PC-9 (cell line): ENCODE results near the gene GNRHR.

Experiments used
- CTCF ChIP-seq: fragments of 200-600 bp; sonication (generic); conservative IDR thresholded peaks from 2 replicates; pipeline ENCODE4 v1.6.1; 2017; ENCODE audit warnings: mixed run types, antibody characterized with exemption, mild to moderate bottlenecking, moderate library complexity
- EZH2 ChIP-seq: fragments of 200-600 bp; sonication (generic); IDR thresholded peaks from 2 replicates; pipeline ENCODE4 v1.8.0; 2017; ENCODE audit warnings: antibody characterized with exemption, low read depth

GRCh38 chr4:67718848-67719247 lies 35.3 kb downstream of the GNRHR start:
- TF ChIP-seq CTCF (no peak), EZH2 (no peak)
